Liver (tissue), 9 donors: ENCODE data around the gene LYRM4. TPM values are rescaled to one million over a fixed set of nuclear protein-coding genes. Genes with fewer than 3 reads are reported as not detected.
A peak's percentile ranks its signal among the peaks of the same experiment; 100 is the strongest.

ENCODE experiments used
- DNase-seq: peaks from one replicate; pipeline ENCODE4 v3.0.0-alpha.2; 2017; ENCODE audit warnings: low spot score
- H3K27ac ChIP-seq, 2 donors: one replicate each; pipeline ENCODE4 v1.7.0; 2013; ENCODE audit warnings: inconsistent platforms in 2 of 2, low read length in 2 of 2, control low read depth in 1 of 2, low read depth in 1 of 2, mild to moderate bottlenecking in 1 of 2
- H3K27me3 ChIP-seq, 4 donors: one replicate each; pipeline versions ENCODE4 v1.6.1 to v1.7.0; 2013; ENCODE audit warnings: low read length in 3 of 4, inconsistent platforms in 1 of 4, mild to moderate bottlenecking in 1 of 4, moderate library complexity in 1 of 4; ENCODE audit not compliant: control insufficient read depth in 4 of 4, insufficient read depth in 4 of 4
- H3K36me3 ChIP-seq, 4 donors: one replicate each; pipeline versions ENCODE4 v1.6.1 to v1.7.0; 2013; ENCODE audit warnings: low read length in 3 of 4, mild to moderate bottlenecking in 3 of 4, low read depth in 1 of 4, moderate library complexity in 1 of 4; ENCODE audit not compliant: control insufficient read depth in 4 of 4, insufficient read depth in 3 of 4
- H3K4me1 ChIP-seq, 4 donors: one replicate each; pipeline versions ENCODE4 v1.6.1 to v1.7.0; 2013; ENCODE audit warnings: low read length in 3 of 4, mild to moderate bottlenecking in 3 of 4, moderate library complexity in 1 of 4; ENCODE audit not compliant: control insufficient read depth in 4 of 4, insufficient read depth in 4 of 4
- H3K4me3 ChIP-seq, 3 donors: one replicate each; pipeline versions ENCODE4 v1.6.1 to v1.7.0; 2013; ENCODE audit warnings: low read length in 3 of 3, control low read depth in 1 of 3, low read depth in 1 of 3, mild to moderate bottlenecking in 1 of 3
- H3K9ac ChIP-seq, 2 donors: one replicate each; pipeline ENCODE4 v1.7.0; 2013; ENCODE audit warnings: low read length in 2 of 2, mild to moderate bottlenecking in 2 of 2, moderate library complexity in 2 of 2, control low read depth in 1 of 2, low read depth in 1 of 2
- H3K9me3 ChIP-seq, 4 donors: one replicate each; pipeline versions ENCODE4 v1.6.1 to v1.7.0; 2013; ENCODE audit warnings: low read length in 3 of 4; ENCODE audit not compliant: control insufficient read depth in 4 of 4
- ATF3 ChIP-seq: IDR thresholded peaks from 2 replicates; pipeline ENCODE4 v1.6.1; 2016; ENCODE audit warnings: antibody characterized with exemption
- CTCF ChIP-seq: fragments of 150-350 bp; IDR thresholded peaks from 2 replicates; pipeline ENCODE4 v1.5.1; 2017; ENCODE audit warnings: improper control_type of control experiment, low read depth, low read length; ENCODE audit not compliant: missing input control
- EGR1 ChIP-seq, 2 donors: IDR thresholded peaks; 2 replicates each; pipeline ENCODE4 v1.6.1; 2016 to 2018; ENCODE audit warnings: antibody characterized with exemption in 2 of 2, low read depth in 2 of 2
- FOXA1 ChIP-seq: IDR thresholded peaks from 2 replicates; pipeline ENCODE4 v1.6.1; 2016; ENCODE audit warnings: antibody characterized with exemption
- FOXA2 ChIP-seq: IDR thresholded peaks from 2 replicates; pipeline ENCODE4 v1.6.1; 2016; ENCODE audit warnings: antibody characterized with exemption
- GABPA ChIP-seq, 2 donors: IDR thresholded peaks in 1 of 2; conservative IDR thresholded peaks in 1 of 2; 2 replicates each; pipeline ENCODE4 v1.6.1; 2016; ENCODE audit warnings: antibody characterized with exemption in 2 of 2, mild to moderate bottlenecking in 1 of 2, moderate library complexity in 1 of 2
- HNF4A ChIP-seq, 2 donors: conservative IDR thresholded peaks; 2 replicates each; pipeline ENCODE4 v1.6.1; 2016; ENCODE audit warnings: antibody characterized with exemption in 2 of 2, mild to moderate bottlenecking in 2 of 2
- HNF4G ChIP-seq: IDR thresholded peaks from 2 replicates; pipeline ENCODE4 v1.6.1; 2016; ENCODE audit warnings: antibody characterized with exemption
- JUND ChIP-seq, 2 donors: IDR thresholded peaks; 2 replicates each; pipeline ENCODE4 v1.6.1; 2016; ENCODE audit warnings: antibody characterized with exemption in 2 of 2
- MAX ChIP-seq: IDR thresholded peaks from 2 replicates; pipeline ENCODE4 v1.6.1; 2016; ENCODE audit warnings: antibody characterized with exemption
- NR2F2 ChIP-seq: IDR thresholded peaks from 2 replicates; pipeline ENCODE4 v1.6.1; 2016; ENCODE audit warnings: antibody characterized with exemption
- RAD21 ChIP-seq, 2 donors: IDR thresholded peaks; 2 replicates each; pipeline ENCODE4 v1.6.1; 2016; ENCODE audit warnings: antibody characterized with exemption in 2 of 2, mild to moderate bottlenecking in 2 of 2
- REST ChIP-seq: IDR thresholded peaks from 2 replicates; pipeline ENCODE4 v1.6.1; 2016; ENCODE audit warnings: antibody characterized with exemption, mild to moderate bottlenecking
- RXRA ChIP-seq, 2 donors: IDR thresholded peaks; 2 replicates each; pipeline ENCODE4 v1.6.1; 2017 to 2018; ENCODE audit warnings: antibody characterized with exemption in 2 of 2, mild to moderate bottlenecking in 1 of 2
- SP1 ChIP-seq: IDR thresholded peaks from 2 replicates; pipeline ENCODE4 v1.6.1; 2018; ENCODE audit warnings: antibody characterized with exemption, mild to moderate bottlenecking
- TAF1 ChIP-seq: conservative IDR thresholded peaks from 2 replicates; pipeline ENCODE4 v1.6.1; 2016; ENCODE audit warnings: antibody characterized with exemption, mild to moderate bottlenecking
- YY1 ChIP-seq: IDR thresholded peaks from 2 replicates; pipeline ENCODE4 v1.6.1; 2016; ENCODE audit warnings: antibody characterized with exemption, mild to moderate bottlenecking
- WGBS: extraction: QIAGEN DNeasy Blood & Tissue Kit; methylation state at CpG from one replicate; pipeline ENCODE4 v1.1.7; 2013; 5-methylcytosine and 5-hydroxymethylcytosine counted together
- polyA plus RNA-seq, 2 donors: library from polyadenylated mRNA; stranded (reverse) in 1 of 2; unstranded in 1 of 2; fragments of 200-250 nt in 1 of 2; fragments of >200 nt in 1 of 2; fragmentation: Nextera tagmentation in 1 of 2; extraction: Ambion mirVana in 1 of 2; gene quantifications; one replicate each; pipeline versions ENCODE4 v1.2.1 to v1.2.3, GENCODE V29; 2013 to 2015
- total RNA-seq, 2 donors: library from RNA; depleted of rRNA; stranded (reverse); fragments of >200 nt; gene quantifications; one replicate each; pipeline ENCODE4 v1.2.3, GENCODE V29; 2014
- donor health status: healthy.
- donor health status: healthy.
- donor health status: healthy.
- donor health status: healthy.
- donor health status: healthy.

The LYRM4 gene
- total and polyA plus RNA-seq, 4 donors, result 4.4 to 13.1 (median 6.5) TPM

GRCh38 chr6:5302995-5303622, 42.4 kb upstream of the LYRM4 start:
- no peak overlapping the region for H3K9ac ChIP-seq
- no peaks in the 10 kb centered on the region for H3K27me3 ChIP-seq
- 30% methylated on average over 10 of the region's 10 CpGs for WGBS
- H3K4me3 ChIP-seq, result no peak overlapping the region
- H3K27ac ChIP-seq, result no peak overlapping the region
- DNase-seq, result peak; percentile 40
- peaks cover 0 to 16% (median 5%) of the 10 kb centered on the region in 4 donors for H3K4me1 ChIP-seq
- no peaks in the 10 kb centered on the region for H3K36me3 ChIP-seq
- TF ChIP-seq HNF4A (conservative IDR thresholded peaks at IDR 0.05) (peak in 1 of 2 donors; percentile 32), NR2F2 (no peak), CTCF (peak; percentile 78), REST (no peak), ATF3 (no peak), GABPA (IDR thresholded peaks at IDR 0.05 in 1 of 2, conservative IDR thresholded peaks at IDR 0.05 in 1 of 2) (no peak), YY1 (no peak), RAD21 (IDR thresholded peaks at IDR 0.05) (peak; percentile 84 to 89), EGR1 (IDR thresholded peaks at IDR 0.05; ENCODE audit: low read depth in 2 of 2) (no peak), FOXA1 (no peak), RXRA (IDR thresholded peaks at IDR 0.05) (no peak), TAF1 (no peak), MAX (no peak), FOXA2 (no peak), JUND (IDR thresholded peaks at IDR 0.05) (no peak), SP1 (no peak)
- no peaks in the 10 kb centered on the region for H3K9me3 ChIP-seq

- 81% methylated on average over 10 of the region's 10 CpGs for WGBS
- H3K4me3 ChIP-seq, result no peak overlapping the region
- H3K27ac ChIP-seq, result no peak overlapping the region
- peaks cover 0 to 16% (median 5%) of the 10 kb centered on the region in 4 donors for H3K4me1 ChIP-seq
- H3K9me3 ChIP-seq, result no peaks in the 10 kb centered on the region
- no peak for TF ChIP-seq RAD21 (IDR thresholded peaks at IDR 0.05)
- TF ChIP-seq HNF4A (conservative IDR thresholded peaks at IDR 0.05), result no peak
- no peak for TF ChIP-seq FOXA1
- TF ChIP-seq CTCF, result no peak
- no peak for TF ChIP-seq HNF4G
- TF ChIP-seq REST, result no peak
- no peak for DNase-seq
- H3K36me3 ChIP-seq, result no peaks in the 10 kb centered on the region
- no peak overlapping the region for H3K9ac ChIP-seq
- no peaks in the 10 kb centered on the region for H3K27me3 ChIP-seq
Observed at GRCh38 chr6:5302220-5302946, 41.6 kb upstream of the LYRM4 start.
